NOMO-1 treated with dmso at 0.1 percent for 144 hours (cell line): ENCODE measurements around the gene ZNF655.
A peak's percentile ranks its signal among the peaks of the same experiment; 100 is the strongest.
"Not testable (repeated sequence)": the region's sequence is repeated elsewhere in the genome, so short reads cannot be mapped to it uniquely, and the experiment has no call there.

ENCODE experiments used
- DNase-seq: peaks from one replicate; lab custom pipeline; 2025; ENCODE audit not compliant: unreplicated experiment; lab: John Stamatoyannopoulos, UW

Gene ZNF655

GRCh38 chr7:99558306-99559174 is at the start of gene ZNF655:
ZNF655 (plus strand) TSS chr7:99558642; CDS start chr7:99560560, 1,918 bp downstream.
- peak; percentile 78 for DNase-seq

GRCh38 chr7:99514050-99514449 is 44.4 kb upstream of the ZNF655 start:
- DNase-seq = no peak

- DNase-seq = no peak
Observed at GRCh38 chr7:99521399-99521798, 37.0 kb upstream of the ZNF655 start.

GRCh38 chr7:99525713-99526440 is 32.6 kb upstream of the ZNF655 start:
- no peak for DNase-seq

- no peak for DNase-seq
Observed at GRCh38 chr7:99531354-99531765, 27.1 kb upstream of the ZNF655 start.

- DNase-seq = no peak
Observed at GRCh38 chr7:99535667-99536066, 22.8 kb upstream of the ZNF655 start.

GRCh38 chr7:99539213-99539811 is 19.1 kb upstream of the ZNF655 start:
- DNase-seq = no peak

GRCh38 chr7:99540542-99540941 is 17.9 kb upstream of the ZNF655 start:
- DNase-seq = no peak

GRCh38 chr7:99541212-99541611 is 17.2 kb upstream of the ZNF655 start:
- DNase-seq = no peak

- DNase-seq = no peak
Observed at GRCh38 chr7:99543081-99543671, 15.3 kb upstream of the ZNF655 start.

GRCh38 chr7:99543916-99544315 is 14.5 kb upstream of the ZNF655 start:
- DNase-seq = no peak

- not testable (repeated sequence) for DNase-seq
Observed at GRCh38 chr7:99545308-99545707, 13.1 kb upstream of the ZNF655 start.

GRCh38 chr7:99549545-99549944 is 8.9 kb upstream of the ZNF655 start:
- DNase-seq = not testable (repeated sequence)

GRCh38 chr7:99551334-99551733 is 7.1 kb upstream of the ZNF655 start:
- no peak for DNase-seq

- DNase-seq = peak; percentile 75
Observed at GRCh38 chr7:99551767-99552463, 6.5 kb upstream of the ZNF655 start, which contains the start of gene FAM200A. FAM200A (minus strand) TSS chr7:99552114; CDS start chr7:99548407, 3,707 bp downstream.

- DNase-seq = no peak
Observed at GRCh38 chr7:99553039-99553438, 5.4 kb upstream of the ZNF655 start.

GRCh38 chr7:99554939-99555338 is 3.5 kb upstream of the ZNF655 start:
- DNase-seq = no peak

GRCh38 chr7:99557196-99557607 is 1.2 kb upstream of the ZNF655 start:
- no peak for DNase-seq

- no peak for DNase-seq
Observed at GRCh38 chr7:99557940-99558305, 519 bp upstream of the ZNF655 start.

GRCh38 chr7:99559175-99559915 is 903 bp downstream of the ZNF655 start:
- no peak for DNase-seq
